ENCODE data around the gene UNKL.

GRCh38 chr16:1347286-1347855 is 67.1 kb downstream of the UNKL start:
- TF ChIP-seq CTCF (IDR thresholded peaks at IDR 0.05; ENCODE audit: low read depth, low read length) = no peak
- no peak for TF ChIP-seq POLR2A (IDR thresholded peaks at IDR 0.05; ENCODE audit: extremely low read depth, insufficient read length)

Data from NB4 (cell line).